Aorta (tissue), 5 donors: Measurements from ENCODE around the gene TMEM236. TPM values are rescaled to one million over a fixed set of nuclear protein-coding genes. Genes with fewer than 3 reads are reported as not detected.

Experiments used
- ATAC-seq: fragments of 200-7000 bp; cut with Tn5 transposase; one replicate; pipeline ENCODE4 v1.9.1; 2022; ENCODE audit warnings: moderate library complexity; ENCODE audit not compliant: low FRiP score
- DNase-seq, 2 donors: peaks; one replicate each; pipeline ENCODE4 v3.0.0-alpha.2; 2020
- H3K27ac ChIP-seq, 2 donors: one replicate each; pipeline ENCODE4 v1.5.1; 2013; ENCODE audit warnings: low read length in 2 of 2, mild to moderate bottlenecking in 2 of 2, moderate library complexity in 2 of 2, control low read depth in 1 of 2, inconsistent platforms in 1 of 2, low read depth in 1 of 2
- H3K27me3 ChIP-seq, 2 donors: one replicate each; pipeline ENCODE4 v1.6.1; 2013; ENCODE audit warnings: control low read depth in 1 of 2, low read length in 1 of 2, mild to moderate bottlenecking in 1 of 2, moderate library complexity in 1 of 2; ENCODE audit not compliant: insufficient read depth in 2 of 2, control insufficient read depth in 1 of 2
- H3K36me3 ChIP-seq, 2 donors: one replicate each; pipeline ENCODE4 v1.6.1; 2013; ENCODE audit warnings: control low read depth in 1 of 2, low read length in 1 of 2, mild to moderate bottlenecking in 1 of 2; ENCODE audit not compliant: insufficient read depth in 2 of 2, control insufficient read depth in 1 of 2
- H3K4me1 ChIP-seq, 2 donors: one replicate each; pipeline ENCODE4 v1.6.1; 2013; ENCODE audit warnings: low read length in 2 of 2, control low read depth in 1 of 2, mild to moderate bottlenecking in 1 of 2, moderate library complexity in 1 of 2; ENCODE audit not compliant: insufficient read depth in 2 of 2, control insufficient read depth in 1 of 2
- H3K4me3 ChIP-seq, 2 donors: one replicate each; pipeline ENCODE4 v1.5.1; 2013; ENCODE audit warnings: low read length in 2 of 2, control low read depth in 1 of 2, mild to moderate bottlenecking in 1 of 2
- H3K9me3 ChIP-seq: one replicate; pipeline ENCODE4 v1.6.1; 2013; ENCODE audit warnings: mild to moderate bottlenecking, low read length; ENCODE audit not compliant: control insufficient read depth
- WGBS, 2 donors: extraction: QIAGEN DNeasy Blood & Tissue Kit; methylation state at CpG; one replicate each; pipeline ENCODE4 v1.1.7; 2013; 5-methylcytosine and 5-hydroxymethylcytosine counted together
- intact Hi-C, 2 donors: fragments of 100-400 bp; cut with DNase I; formaldehyde crosslinking; loops; one replicate each; pipeline versions ENCODE4 v1.14.2 to v1.15.0; 2022
- polyA plus RNA-seq, 2 donors: library from polyadenylated mRNA; stranded (reverse); fragments of 200-250 nt; gene quantifications; one replicate each; pipeline ENCODE4 v1.2.3, GENCODE V29; 2013
- total RNA-seq, 2 donors: library from RNA; stranded (reverse); fragmentation: NEBNext Ultra II Directional; extraction: Animal tissue kit (Norgen Biotek cat#: 25700); gene quantifications; one replicate each; pipeline ENCODE4 v1.2.1, GENCODE V29; 2021
- donor health status: healthy with polysubstance abuse.
- donor health status: Bipolar disorder and iron deficiency.
- donor health status: DM: no; HTN: no; CAD: no.
- donor health status: DM: no; HTN: no; CAD: no.
- donor health status: DM: yes; HTN: yes; CAD: no.

The TMEM236 gene
- total and polyA plus RNA-seq, 4 donors, result 0.08 to 1.7 (median 1.3) TPM

GRCh38 chr10:17771017-17771416 is 19.0 kb downstream of the TMEM236 start:
- Histone ChIP-seq H3K4me1 (no peaks in the 10 kb centered on the region), H3K4me3 (no peak overlapping the region), H3K9me3 (no peaks in the 10 kb centered on the region), H3K27ac (no peak overlapping the region), H3K36me3 (no peaks in the 10 kb centered on the region), H3K27me3 (no peaks in the 10 kb centered on the region)
- ATAC-seq, result no peak
- DNase-seq, result no peak
- 87 to 88% methylated on average over 4 of the region's 4 CpGs for WGBS, 2 donors
- intact Hi-C loops, result no loop called here

DNA sequence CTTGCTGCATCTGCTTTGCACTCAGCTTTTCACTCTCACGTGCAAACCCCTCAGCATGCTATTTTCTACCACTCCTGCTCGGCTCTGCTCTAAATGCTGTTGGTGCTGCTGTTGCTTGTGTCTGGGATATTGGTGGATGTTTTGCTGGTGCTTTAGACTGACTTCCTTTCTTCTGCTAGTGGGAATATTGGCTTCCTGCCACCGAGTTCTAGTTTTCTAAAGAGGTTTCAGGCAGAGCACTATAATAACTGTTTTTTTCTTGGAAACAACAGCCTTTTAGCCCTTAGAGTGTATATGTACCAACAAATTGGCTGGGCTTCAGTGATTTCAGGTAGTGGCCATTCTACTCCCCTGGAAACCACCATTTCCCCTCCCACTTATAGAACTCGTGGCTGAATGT is 27.8 kb downstream of the TMEM236 start:
- no peak for ATAC-seq
- Histone ChIP-seq H3K27me3 (no peaks in the 10 kb centered on the region), H3K27ac (no peak overlapping the region), H3K9me3 (no peaks in the 10 kb centered on the region), H3K36me3 (no peaks in the 10 kb centered on the region), H3K4me3 (no peak overlapping the region), H3K4me1 (no peaks in the 10 kb centered on the region)
- intact Hi-C loops, result no loop called here
- 21 to 37% methylated on average over 4 of the region's 4 CpGs for WGBS, 2 donors
- no peak for DNase-seq

- DNase-seq, result no peak
- no peaks in the 10 kb centered on the region for H3K4me1 ChIP-seq
- intact Hi-C loops, result no loop called here
- no peak overlapping the region for H3K27ac ChIP-seq
- H3K27me3 ChIP-seq, result no peaks in the 10 kb centered on the region
- H3K4me3 ChIP-seq, result no peak overlapping the region
- H3K9me3 ChIP-seq, result no peaks in the 10 kb centered on the region
- ATAC-seq, result no peak
- 93 to 98% methylated on average over 4 of the region's 4 CpGs for WGBS, 2 donors
- H3K36me3 ChIP-seq, result no peaks in the 10 kb centered on the region
Measured at GRCh38 chr10:17780727-17781126, 28.7 kb downstream of the TMEM236 start.

DNA sequence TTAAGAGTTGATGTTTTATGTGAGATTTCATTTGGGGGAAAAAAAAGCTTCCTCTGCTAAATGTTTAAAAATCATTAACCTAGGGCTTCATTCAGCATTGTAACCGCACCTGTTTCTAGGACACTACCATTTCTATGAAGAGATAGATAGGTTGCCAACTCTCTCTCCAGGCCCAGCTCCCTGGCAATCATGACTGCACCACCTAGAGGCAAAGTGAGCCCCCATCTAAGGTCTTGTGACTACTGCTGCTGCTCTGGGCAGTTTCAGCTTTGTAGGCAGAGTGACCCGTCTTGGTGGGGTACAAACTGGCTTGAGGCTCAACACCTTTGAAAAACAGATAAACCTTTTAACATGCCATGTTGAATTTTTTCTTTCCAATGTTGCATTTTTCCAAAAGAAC is 29.9 kb downstream of the TMEM236 start:
- no peak for DNase-seq
- Histone ChIP-seq H3K27me3 (no peaks in the 10 kb centered on the region), H3K4me3 (no peak overlapping the region), H3K4me1 (no peaks in the 10 kb centered on the region), H3K36me3 (no peaks in the 10 kb centered on the region), H3K27ac (no peak overlapping the region), H3K9me3 (no peaks in the 10 kb centered on the region)
- intact Hi-C loops, result no loop called here
- no peak for ATAC-seq
- 91 to 96% methylated on average over 2 of the region's 2 CpGs for WGBS, 2 donors

DNA sequence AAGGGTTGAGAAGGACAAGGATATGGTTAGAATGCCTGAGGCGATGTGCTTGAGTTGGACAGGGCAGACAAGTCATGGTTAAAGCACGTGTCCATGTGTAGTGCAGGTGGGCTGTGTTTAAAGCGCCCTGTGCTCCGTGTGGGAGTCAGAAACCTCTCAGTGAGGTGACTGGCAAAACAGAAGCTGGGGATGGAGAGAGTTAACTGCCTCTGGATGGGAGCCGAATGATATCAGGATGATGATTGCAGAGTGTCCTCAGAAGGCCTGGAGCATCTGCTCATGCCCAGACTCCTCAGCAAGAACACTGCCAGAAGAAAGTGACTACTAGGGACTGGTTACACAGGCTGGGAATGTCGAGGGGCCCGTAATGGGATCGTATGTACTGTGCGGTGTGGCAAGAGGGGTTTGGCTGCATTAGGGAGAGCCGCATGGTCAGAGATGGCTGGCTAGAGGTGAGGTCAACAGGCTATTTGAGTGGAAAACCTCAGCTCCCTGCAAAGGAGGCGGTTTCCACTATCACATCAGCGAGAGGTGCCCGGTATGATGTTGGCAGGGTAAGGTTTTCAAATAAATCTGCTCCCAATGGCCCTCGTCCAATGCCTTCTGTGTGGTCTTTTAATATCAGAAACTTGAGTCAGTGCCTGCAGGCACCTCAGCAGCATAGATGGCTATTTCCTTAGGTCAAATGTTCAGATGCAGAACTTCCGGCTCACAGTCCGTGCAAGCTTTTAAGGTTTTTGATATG is 31.1 kb downstream of the TMEM236 start:
- Histone ChIP-seq H3K36me3 (no peaks in the 10 kb centered on the region), H3K4me3 (no peak overlapping the region), H3K27ac (no peak overlapping the region), H3K9me3 (no peaks in the 10 kb centered on the region), H3K4me1 (no peaks in the 10 kb centered on the region), H3K27me3 (no peaks in the 10 kb centered on the region)
- 57 to 59% methylated on average over 16 of the region's 16 CpGs for WGBS, 2 donors
- DNase-seq (no peak), ATAC-seq (peak; percentile 44)
- intact Hi-C loops, result no loop called here

GRCh38 chr10:17783751-17784150 is 31.8 kb downstream of the TMEM236 start:
- intact Hi-C loops, result no loop called here
- no peak for DNase-seq
- H3K27ac ChIP-seq, result no peak overlapping the region
- no peaks in the 10 kb centered on the region for H3K4me1 ChIP-seq
- H3K4me3 ChIP-seq, result no peak overlapping the region
- no peaks in the 10 kb centered on the region for H3K27me3 ChIP-seq
- WGBS, 2 donors, result 55 to 66% methylated on average over 1 of the region's 1 CpG
- no peak for ATAC-seq
- no peaks in the 10 kb centered on the region for H3K36me3 ChIP-seq
- no peaks in the 10 kb centered on the region for H3K9me3 ChIP-seq

GRCh38 chr10:17784688-17785087 is 32.7 kb downstream of the TMEM236 start:
- H3K27me3 ChIP-seq, result no peaks in the 10 kb centered on the region
- H3K27ac ChIP-seq, result no peak overlapping the region
- H3K9me3 ChIP-seq, result no peaks in the 10 kb centered on the region
- intact Hi-C loops, result no loop called here
- no peak overlapping the region for H3K4me3 ChIP-seq
- 82 to 83% methylated on average over 3 of the region's 3 CpGs for WGBS, 2 donors
- no peak for ATAC-seq
- H3K4me1 ChIP-seq, result no peaks in the 10 kb centered on the region
- no peaks in the 10 kb centered on the region for H3K36me3 ChIP-seq
- no peak for DNase-seq

DNA sequence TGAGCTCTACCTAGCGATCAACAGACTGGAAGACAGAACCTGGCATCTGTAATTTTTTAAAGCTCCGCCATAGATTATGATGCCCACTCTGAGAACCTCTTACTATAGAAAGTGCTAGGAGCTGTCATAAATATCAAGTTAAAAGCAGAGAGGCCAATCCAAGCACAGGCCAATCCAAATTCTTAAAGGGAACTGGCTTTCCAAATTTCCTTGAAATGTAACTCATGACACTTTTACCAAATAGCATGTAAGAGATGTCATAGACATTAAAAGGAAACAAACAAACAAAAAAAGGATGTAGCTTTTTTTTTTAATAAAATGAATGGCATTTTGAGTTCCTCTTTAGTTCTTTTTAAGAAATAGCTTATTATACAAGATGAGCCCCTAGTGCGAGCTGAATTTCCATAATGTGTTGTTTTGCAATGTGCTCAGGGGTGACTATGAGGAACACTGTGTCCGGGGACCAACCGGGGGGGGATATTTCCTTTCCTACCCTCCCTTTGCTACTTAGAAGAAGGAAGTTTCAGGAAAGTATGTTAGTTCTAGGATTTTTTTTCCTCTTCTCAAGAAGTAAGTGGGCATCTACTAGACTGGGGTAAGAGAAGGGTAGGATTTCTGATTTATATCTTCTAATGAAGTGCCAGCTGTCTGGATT is 33.4 kb downstream of the TMEM236 start:
- H3K36me3 ChIP-seq, result no peaks in the 10 kb centered on the region
- ATAC-seq, result no peak
- no peak for DNase-seq
- 69 to 83% methylated on average over 5 of the region's 5 CpGs for WGBS, 2 donors
- no peaks in the 10 kb centered on the region for H3K9me3 ChIP-seq
- no peaks in the 10 kb centered on the region for H3K4me1 ChIP-seq
- intact Hi-C loops, result no loop called here
- no peak overlapping the region for H3K27ac ChIP-seq
- no peaks in the 10 kb centered on the region for H3K27me3 ChIP-seq
- no peak overlapping the region for H3K4me3 ChIP-seq
